HG03135 (cell line): ENCODE results near the gene APOL1.
"Not testable (repeated sequence)": the region's sequence is repeated elsewhere in the genome, so short reads cannot be mapped to it uniquely, and the experiment has no call there.

ENCODE experiments used
- ATAC-seq: cut with Tn5 transposase; IDR thresholded peaks from one replicate; pipeline ENCODE4 v1.9.1; 2021; ENCODE audit warnings: mild to moderate bottlenecking, moderate library complexity; ENCODE audit not compliant: unreplicated experiment

APOL1 gene, protein sequence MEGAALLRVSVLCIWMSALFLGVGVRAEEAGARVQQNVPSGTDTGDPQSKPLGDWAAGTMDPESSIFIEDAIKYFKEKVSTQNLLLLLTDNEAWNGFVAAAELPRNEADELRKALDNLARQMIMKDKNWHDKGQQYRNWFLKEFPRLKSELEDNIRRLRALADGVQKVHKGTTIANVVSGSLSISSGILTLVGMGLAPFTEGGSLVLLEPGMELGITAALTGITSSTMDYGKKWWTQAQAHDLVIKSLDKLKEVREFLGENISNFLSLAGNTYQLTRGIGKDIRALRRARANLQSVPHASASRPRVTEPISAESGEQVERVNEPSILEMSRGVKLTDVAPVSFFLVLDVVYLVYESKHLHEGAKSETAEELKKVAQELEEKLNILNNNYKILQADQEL

DNA sequence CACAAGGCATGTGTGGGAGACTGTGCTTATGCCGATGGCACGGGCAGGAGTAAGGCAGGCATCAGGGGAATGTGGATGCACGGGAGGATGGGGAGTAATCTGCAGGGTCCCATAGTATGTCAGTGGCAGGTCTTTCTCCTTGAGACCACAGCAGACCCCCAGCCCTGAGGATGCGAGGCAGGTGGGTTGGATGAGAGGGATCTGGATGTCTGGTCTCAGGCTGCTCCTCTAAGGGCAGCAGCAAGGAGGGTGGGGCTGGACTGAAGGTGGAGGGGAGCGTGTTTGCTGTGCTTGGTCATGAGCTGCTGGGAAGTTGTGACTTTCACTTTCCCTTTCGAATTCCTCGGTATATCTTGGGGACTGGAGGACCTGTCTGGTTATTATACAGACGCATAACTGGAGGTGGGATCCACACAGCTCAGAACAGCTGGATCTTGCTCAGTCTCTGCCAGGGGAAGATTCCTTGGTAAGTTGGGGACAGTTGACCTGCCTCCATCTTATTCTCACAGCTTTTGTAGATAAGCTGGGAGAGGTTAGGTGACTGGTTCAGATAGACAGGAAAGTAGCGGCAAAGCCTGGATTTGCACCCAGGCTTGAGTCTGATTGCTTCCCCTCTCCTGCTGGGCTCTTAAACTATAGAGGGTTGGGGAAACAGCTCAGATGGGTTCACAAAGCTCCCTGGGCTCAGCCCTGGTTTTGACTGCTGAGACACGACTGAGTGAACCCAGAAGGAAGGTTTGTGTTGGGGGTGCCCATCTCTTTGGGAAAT, at the start of gene APOL1:
Gene APOL1, plus strand, starts transcription at position 380 of the 769 bp plus-strand sequence. CDS start 1,823 bp downstream, outside the sequence.
- peak; percentile 71 for ATAC-seq

DNA sequence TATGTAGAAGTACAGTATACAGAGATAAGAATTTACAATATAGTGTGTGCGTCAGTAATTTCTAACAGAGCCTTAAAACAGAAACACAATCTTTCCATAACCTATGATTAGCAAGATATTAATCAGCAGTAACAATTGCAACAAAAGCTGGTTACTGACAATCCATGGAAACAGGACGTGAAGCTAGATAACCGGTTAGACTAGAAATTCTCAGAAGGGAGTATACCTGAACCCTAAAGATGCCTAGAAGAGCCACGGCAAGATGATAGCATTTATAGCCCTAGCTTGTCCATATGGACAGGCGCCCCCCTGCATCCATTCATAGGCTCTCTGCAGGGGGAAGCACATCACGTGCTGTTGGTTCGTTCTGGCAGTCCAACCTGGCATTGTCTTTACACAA, 49.5 kb upstream of the APOL1 start:
- not testable (repeated sequence) for ATAC-seq

DNA sequence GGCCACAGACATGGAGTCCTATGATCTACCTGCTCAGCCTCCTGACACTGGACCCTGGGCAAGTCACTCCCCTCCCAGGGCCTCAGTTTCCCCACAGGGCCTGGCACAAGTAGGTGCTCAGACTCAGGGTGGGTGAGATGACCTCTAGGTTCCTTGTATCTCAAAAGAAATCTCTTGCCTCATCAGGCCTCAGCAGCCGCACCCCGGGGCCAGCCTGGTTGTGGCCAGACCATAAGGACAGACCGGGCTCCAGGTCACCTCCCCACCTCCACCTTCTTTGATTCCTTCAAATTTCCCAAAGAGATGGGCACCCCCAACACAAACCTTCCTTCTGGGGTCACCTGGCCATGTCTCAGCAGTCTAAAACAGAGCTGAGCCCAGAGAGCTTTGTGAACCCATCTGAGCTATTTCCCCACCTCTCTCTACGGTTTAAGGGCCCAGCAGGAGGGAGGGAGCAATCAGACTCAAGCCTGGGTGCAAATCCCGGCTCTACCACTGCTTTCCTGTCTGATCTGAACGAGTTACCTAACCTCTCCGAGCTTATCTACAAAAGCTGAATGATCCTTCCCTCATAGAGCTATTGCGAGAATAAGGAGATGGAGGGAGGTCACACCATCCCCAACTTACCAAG, 48.8 kb upstream of the APOL1 start:
- ATAC-seq: no peak

DNA sequence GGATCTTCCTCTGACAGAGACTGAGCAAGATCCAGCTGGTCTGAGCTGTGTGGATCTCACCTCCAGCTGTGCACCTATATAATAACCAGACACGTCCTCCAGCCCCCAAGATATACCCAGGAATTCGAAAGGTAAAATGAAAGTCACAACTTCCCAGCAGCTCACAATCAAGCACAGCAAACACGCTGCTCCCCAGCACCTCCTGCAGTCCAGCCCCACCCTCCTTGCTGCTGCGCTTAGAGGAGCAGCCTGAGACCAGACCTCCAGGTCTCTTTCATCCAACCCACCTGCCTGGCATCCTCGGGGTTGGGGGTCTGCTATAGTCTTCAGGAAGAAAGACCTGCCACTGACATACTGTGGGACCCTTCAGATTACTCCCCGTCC, 48.3 kb upstream of the APOL1 start:
- no peak for ATAC-seq

DNA sequence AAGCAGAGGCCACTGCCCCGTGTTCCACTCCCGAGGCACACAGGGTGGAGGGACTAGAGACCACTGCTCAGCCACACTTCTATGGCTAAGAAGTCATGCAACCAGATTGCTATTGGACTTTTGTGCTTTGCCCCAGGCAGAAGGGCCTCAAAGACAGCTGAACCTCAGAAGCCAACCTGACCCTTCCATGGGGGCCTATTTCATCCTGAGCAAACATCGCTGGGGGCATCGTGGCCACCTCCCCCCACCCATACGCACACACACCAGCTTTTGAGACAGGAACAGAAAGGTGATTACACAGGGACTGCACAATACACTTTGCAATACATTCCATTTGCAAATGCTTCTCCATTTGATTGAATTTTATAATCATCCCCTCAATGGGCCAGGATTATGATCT, 47.4 kb upstream of the APOL1 start:
- ATAC-seq: not testable (repeated sequence)

DNA sequence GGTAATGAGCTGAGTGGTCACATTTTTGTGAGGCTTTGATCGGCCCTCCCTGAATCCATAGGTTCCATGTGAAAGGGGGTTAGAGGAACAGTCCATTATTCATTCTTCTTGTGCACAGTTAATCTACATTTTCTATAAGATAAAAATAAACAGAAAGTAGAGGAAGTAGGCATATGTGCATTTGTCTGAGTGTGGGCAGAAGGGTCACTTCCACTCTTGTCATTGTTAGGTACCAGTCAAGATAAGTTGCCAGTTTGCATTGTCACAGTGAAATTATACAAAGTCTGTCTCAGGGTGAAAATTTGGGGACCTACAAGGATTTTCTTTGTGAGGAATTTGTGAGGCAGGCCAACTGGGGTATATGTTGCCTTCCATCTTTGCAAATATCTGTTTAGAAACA, 46.7 kb upstream of the APOL1 start:
- no peak for ATAC-seq

DNA sequence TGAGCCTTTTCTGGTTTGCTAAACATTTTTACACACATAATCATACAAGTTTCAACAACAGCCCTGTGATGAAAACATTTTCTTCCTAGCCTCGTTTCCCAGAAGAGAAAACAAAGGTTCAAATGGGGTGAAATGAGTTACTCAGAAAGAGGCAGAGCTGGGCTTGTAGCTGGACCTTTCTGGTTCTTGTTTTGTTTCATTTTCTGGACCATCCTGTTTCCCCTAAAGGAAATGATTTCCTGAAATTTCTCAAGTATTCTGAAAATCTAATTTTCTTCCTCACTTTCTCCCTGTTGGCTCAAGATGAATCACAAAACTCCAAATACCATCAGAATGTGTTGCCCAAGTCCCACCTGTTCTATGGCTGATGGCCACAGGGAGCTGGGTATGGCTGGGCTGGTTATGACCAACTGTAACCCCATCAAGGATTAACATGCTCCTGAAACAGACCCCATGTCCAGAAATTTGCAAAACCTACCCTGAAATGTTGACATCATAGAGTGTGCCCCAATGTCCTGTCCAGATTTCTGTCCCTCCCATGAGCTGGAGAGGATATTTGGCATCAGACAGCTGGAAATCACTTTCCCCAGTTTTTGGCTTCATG, 44.7 kb upstream of the APOL1 start:
- no peak for ATAC-seq

DNA sequence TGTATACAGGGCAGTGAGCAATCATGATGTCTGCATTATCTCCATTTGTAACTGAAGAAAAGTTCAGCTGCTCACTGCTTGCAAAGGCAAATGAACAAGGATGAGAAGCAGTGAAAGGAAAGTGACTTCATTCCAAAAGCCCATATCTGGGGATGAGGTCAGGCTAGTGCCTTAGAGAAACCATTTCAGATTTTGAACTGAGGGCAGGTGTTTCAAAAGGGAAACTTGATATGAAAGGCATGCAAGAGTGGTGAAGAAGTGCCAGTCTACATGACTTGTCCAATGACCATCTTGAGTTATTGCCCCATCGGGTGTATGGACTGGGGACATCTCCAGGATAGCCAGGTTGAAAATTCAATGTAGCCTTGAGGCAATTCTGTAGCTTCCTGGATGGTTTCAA, 44.0 kb upstream of the APOL1 start:
- ATAC-seq: no peak

DNA sequence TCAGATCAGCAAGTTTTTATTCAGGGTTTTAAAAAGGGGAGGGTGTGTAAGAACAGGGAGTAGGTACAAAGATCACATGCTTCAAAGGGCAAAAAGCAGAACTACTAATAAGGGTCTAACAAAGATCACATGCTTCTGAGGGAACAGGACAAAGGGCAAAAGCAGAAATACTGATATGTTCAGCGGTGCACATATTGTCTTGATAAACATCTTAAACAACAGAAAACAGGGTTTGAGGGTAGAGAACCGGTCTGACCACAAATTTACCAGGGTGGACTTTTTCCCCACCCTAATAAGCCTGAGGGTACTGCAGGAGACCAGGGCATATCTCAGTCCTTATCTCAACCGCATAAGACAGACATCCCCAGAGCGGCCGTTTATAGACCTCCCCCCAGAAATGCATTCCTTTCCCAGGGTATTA, 43.4 kb upstream of the APOL1 start:
- not testable (repeated sequence) for ATAC-seq

DNA sequence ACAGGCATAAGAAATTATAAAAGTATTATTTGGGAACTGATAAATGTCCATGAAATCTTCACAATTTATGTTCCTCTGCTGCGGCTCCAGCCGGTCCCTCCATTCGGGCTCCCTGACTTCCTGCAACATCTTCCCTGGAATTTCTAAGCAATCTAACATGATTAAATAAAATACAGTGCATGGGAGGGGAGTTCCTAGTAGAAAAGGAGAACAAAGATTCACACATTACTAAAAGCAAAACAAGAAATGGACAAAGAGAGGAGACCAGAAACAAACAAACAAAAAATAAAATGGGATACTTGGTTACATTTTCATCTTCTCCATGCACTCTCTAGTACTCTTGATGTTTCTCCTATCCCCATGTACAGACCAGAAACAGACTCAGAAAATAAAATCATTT, 42.7 kb upstream of the APOL1 start:
- ATAC-seq: no peak

DNA sequence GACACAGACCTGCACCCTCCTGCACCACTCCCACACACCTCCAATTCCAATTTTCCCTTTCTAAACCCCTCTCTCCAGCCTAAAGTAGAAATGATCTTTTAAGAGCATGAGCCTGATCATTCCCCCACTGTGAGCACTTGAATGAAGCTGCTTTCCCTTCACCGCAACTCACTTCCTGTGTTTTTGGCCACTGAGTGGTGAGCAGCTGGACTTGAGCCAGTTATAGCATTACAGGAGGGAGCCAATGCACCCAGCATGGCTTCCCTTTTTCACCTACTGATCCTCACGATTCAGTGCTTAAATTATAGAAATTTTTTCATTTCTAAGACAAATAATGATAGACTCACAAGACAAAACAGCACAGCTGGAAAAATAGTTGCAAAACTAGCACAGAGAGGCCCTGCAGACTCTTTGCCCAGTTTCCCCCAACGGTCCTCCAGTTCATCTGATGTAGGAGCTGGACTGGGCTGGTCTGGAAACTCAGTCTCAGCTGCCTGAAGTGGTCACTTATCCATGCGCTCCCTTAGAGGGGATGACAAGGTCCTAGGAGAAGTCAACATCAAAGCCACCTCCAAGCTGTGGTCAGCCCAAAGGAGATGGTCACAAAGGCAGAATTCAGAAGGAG, 41.6 kb upstream of the APOL1 start:
- no peak for ATAC-seq

DNA sequence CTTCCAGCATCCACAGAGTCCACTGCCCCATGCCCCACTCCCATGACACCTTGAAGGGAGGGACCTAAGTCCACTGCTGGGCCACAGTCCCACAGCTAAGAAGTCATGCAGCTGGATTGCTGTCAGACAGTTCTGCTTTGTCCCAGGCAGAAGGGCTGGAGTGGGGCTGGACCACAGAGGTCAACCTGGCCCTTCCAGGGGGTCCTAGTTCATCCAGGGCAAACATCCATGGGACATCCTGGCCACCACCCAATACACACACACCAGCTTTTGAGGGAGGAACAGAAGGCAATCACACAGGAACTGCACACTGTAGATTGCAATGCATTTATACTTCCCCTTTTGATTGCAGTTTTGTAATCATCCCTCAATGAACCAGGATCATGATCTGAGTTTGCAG, 40.0 kb upstream of the APOL1 start:
- no peak for ATAC-seq

DNA sequence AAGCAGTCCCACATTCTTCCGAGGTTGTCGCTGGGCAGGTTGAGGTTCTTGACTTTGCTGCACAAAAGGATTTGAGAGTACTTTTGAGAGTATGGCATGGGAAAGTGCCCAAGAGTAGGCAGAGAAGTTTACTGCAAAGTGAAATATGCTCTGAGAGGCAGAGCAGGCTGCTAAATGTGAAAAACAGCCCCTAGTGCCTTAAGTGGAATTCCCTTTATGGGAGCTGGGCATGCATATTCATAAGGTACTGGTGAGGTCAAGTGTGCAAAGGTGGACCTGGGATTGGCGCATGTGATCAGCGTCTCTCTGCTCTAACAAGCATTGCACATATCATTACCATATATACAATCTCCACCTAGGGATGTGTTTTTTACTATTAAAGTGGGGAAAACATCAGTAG, 39.3 kb upstream of the APOL1 start:
- no peak for ATAC-seq

DNA sequence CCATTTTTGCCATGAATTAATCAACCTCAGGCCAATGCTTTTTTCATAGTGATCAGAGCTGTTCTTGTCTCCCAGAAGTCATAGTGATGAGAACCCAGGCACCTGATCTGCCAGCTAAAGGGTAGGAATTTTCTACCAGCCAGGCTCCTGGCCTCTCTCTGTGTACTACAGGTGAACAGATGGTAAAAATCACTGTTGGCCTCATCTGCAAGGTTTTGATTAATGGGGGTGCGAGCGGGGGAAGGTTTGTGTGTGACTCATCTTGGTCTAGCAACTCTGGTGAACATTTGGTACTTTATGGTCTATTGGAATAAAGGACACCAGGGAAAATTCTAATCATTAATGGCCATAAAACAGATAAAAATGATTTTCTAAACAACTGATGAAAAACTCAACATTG, 37.0 kb upstream of the APOL1 start:
- no peak for ATAC-seq

DNA sequence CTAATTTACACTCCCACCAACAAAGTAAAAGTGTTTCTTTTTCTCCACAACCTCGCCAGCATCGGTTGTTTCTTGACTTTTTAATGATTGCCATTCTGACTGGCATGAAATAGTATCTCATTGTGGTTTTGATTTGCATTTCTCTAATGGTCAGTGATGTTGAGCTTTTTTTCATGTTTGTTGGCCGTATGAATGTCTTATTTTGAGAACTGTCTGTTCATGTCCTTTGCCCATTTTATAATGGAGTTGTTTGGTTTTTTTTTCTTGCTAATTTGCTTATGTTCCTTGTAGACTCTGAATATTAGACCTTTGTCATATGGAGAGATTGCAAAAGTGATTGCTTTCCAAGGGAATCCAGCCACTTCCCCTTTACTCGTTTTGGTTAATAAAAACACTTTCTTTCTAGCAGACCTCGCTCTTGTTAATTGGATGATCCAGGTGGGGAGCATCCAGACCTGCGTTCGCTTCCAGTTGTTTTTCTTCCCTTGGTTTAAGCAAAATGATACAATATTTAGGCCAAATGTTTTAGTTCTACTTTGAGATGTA, 34.2 kb upstream of the APOL1 start:
- no peak for ATAC-seq

DNA sequence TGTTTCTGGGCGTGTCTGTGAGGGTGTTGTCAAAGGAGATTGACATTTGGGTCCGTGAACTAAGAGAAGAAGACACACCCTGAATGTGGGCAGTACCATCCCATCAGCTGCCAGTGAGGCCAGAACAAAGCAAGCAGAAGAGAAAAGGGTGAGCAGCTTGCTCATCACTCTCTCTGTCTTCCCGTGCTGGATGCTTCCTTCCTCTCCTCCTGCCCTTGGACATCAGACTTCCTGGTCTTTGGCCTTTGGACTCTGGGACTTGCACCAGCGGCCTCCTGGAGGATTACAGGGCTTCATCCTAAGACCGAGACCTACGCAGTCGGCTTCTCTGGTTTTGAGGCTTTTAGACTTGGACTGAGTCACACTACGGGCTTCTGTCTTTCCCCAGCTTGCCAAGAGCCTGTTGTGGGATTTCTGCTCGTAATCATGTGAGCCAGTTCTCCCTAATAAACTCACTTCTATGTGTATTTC, 32.4 kb upstream of the APOL1 start:
- no peak for ATAC-seq

DNA sequence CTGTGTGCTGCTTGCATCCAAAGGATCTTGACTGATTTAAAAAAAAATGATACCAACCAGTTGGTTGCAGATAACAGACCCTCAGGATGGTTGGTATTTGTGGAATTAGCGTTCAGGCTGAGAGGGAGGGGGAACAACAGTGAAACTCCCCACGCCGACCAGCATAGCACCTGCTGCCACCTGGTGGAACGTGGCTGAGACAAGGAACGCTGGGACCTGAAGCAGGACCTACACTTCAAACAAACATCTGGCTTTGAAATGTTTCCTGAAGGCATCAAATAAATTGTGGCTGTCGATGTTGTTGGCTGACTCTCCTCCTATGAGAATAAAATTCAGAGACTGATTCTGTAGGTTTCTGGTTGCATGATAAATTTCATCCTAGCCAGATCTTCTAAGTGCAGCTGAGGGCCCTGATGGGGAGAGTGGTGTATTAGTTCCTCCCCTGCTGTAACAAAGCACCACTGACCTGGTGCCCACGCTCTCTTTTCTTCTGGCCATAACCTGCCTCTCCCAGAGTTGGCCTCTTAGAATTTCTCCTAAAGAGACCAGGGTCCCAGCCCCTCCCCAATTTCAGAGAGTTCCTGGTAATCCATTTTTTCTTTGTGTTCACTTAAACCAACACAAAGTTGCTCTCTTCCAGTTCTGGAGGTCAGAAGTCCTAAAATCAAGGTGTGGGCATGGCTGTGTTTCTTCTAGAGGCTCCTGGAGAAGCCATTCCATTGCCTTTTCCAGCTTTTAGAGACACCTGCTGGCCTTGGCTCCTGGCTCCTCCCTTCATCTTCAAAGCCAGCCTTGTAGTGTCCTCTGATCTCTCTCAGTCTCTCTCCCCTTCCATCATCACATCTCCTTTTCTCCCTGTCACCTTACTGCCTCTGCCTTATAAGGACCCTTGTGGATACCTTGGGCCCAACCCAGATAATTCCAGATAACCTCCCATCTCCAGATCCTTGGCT, 30.9 kb upstream of the APOL1 start:
- ATAC-seq: no peak

DNA sequence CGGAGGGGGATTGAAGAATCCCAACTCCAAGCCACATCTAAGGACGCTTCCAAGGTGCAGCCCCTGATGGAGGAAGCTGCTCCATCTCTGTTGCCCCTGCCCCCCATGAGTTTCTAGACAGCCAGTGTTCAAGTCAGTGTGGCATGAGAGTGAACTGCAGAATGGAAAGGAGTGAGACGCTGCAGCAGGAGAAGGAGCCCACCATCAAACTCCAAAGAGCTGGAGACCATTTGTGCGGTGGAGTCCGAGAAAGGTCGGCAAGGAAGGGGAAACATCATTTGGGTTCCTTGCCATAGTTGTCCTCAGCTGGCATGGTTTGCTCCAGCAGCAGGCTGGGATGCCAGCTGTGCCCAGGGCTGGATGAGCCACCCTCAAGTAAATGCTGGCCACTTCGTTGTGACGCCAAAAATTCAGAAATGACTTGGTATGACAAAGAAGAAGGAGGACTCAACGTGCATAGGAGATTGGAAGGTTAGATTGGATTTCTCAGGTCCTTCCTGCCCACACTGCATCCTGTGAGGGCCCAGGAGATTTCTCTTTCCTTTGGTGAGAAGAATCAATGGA, 30.0 kb upstream of the APOL1 start:
- ATAC-seq: no peak

DNA sequence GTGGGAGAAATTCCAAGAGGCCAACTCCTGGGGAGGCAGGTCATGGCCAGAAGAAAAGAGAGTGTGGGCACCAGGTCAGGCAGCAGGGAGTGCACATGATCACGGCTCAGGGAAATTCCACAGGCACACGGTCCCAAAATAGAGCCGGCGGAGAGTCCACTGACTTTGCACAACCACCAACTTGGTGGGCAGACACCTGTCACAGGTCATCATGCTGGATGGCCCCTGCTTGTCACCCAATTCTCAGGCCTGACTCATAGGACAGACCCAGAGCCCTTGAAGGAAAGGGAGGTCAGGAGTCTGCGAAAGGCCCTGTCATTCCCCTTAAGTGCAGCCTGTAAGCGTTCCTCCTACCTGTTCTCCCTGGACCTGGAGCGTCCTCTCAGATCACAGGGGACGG, 29.4 kb upstream of the APOL1 start:
- no peak for ATAC-seq
